NT2/D1 (cell line): ENCODE results near the gene ASXL1.

Source experiments
- YY1 ChIP-seq: IDR thresholded peaks from 2 replicates; pipeline ENCODE4 v1.6.1; 2011; ENCODE audit not compliant: insufficient read length, insufficient read depth
- ZNF274 ChIP-seq: IDR thresholded peaks from 2 replicates; pipeline ENCODE4 v1.6.1; 2011; ENCODE audit warnings: mild to moderate bottlenecking, low read depth, low read length

GRCh38 chr20:32476684-32477593 lies 118.8 kb downstream of the ASXL1 start:
- no peak for TF ChIP-seq YY1
- no peak for TF ChIP-seq ZNF274
